H9 (cell line): ENCODE data around the gene STH. TPM values are rescaled to one million over a fixed set of nuclear protein-coding genes. Genes with fewer than 3 reads are reported as not detected.

Source experiments
- DNase-seq: peaks from one replicate; pipeline ENCODE4 v3.0.0-alpha.2; 2017
- H2AFZ ChIP-seq: one replicate; pipeline ENCODE4 v1.6.1; 2013; ENCODE audit warnings: mild to moderate bottlenecking, low read length, control low read depth, moderate library complexity
- H2AK5ac ChIP-seq: 2 replicates; pipeline ENCODE4 v1.6.1; 2013; ENCODE audit warnings: low read length, control low read depth, mixed read lengths; ENCODE audit not compliant: insufficient read length
- H2BK120ac ChIP-seq: one replicate; pipeline ENCODE4 v1.6.1; 2013; ENCODE audit warnings: low read depth, mild to moderate bottlenecking, low read length, control low read depth, inconsistent platforms; ENCODE audit not compliant: poor library complexity, severe bottlenecking
- H2BK12ac ChIP-seq: 2 replicates; pipeline ENCODE4 v1.6.1; 2013; ENCODE audit warnings: low read length, control low read depth, mixed read lengths, low read depth; ENCODE audit not compliant: insufficient read length
- H2BK15ac ChIP-seq: 2 replicates; pipeline ENCODE4 v1.6.1; 2013; ENCODE audit warnings: low read depth, low read length, control low read depth
- H2BK20ac ChIP-seq: one replicate; pipeline ENCODE4 v1.6.1; 2013; ENCODE audit warnings: low read depth, mild to moderate bottlenecking, low read length, control low read depth, inconsistent platforms; ENCODE audit not compliant: poor library complexity, severe bottlenecking
- H2BK5ac ChIP-seq: 2 replicates; pipeline ENCODE4 v1.6.1; 2013; ENCODE audit warnings: low read length, control low read depth, mixed read lengths; ENCODE audit not compliant: insufficient read length
- H3K14ac ChIP-seq: 2 replicates; pipeline ENCODE4 v1.6.1; 2013; ENCODE audit warnings: low read length, control low read depth; ENCODE audit not compliant: insufficient read depth
- H3K18ac ChIP-seq: 2 replicates; pipeline ENCODE4 v1.6.1; 2013; ENCODE audit warnings: low read depth, mild to moderate bottlenecking, mixed read lengths, low read length, control low read depth; ENCODE audit not compliant: insufficient read length
- H3K23ac ChIP-seq: 2 replicates; pipeline ENCODE4 v1.6.1; 2013; ENCODE audit warnings: low read length, control low read depth, mixed read lengths, low read depth; ENCODE audit not compliant: insufficient read length
- H3K23me2 ChIP-seq: 2 replicates; pipeline ENCODE4 v1.6.1; 2013; ENCODE audit warnings: low read depth, mild to moderate bottlenecking, mixed read lengths, low read length, control low read depth; ENCODE audit not compliant: insufficient read length, poor library complexity, severe bottlenecking
- H3K27ac ChIP-seq: 2 replicates; pipeline ENCODE4 v1.5.1; 2013; ENCODE audit warnings: low read length, control low read depth, mixed read lengths, low read depth; ENCODE audit not compliant: insufficient read length
- H3K27me3 ChIP-seq: 2 replicates; pipeline ENCODE4 v1.6.1; 2013; ENCODE audit warnings: low read length, control low read depth, inconsistent platforms; ENCODE audit not compliant: insufficient read depth
- H3K4ac ChIP-seq: 2 replicates; pipeline ENCODE4 v1.6.1; 2013; ENCODE audit warnings: low read depth, mild to moderate bottlenecking, control low read depth, inconsistent platforms, low read length, moderate library complexity
- H3K4me1 ChIP-seq: 2 replicates; pipeline ENCODE4 v1.6.1; 2013; ENCODE audit warnings: low read length, control low read depth, inconsistent platforms; ENCODE audit not compliant: insufficient read depth
- H3K4me2 ChIP-seq: 2 replicates; pipeline ENCODE4 v1.6.1; 2013; ENCODE audit warnings: low read length, control low read depth, mixed read lengths; ENCODE audit not compliant: insufficient read length, insufficient read depth
- H3K56ac ChIP-seq: 2 replicates; pipeline ENCODE4 v1.6.1; 2013; ENCODE audit warnings: low read depth, mild to moderate bottlenecking, mixed read lengths, low read length, control low read depth; ENCODE audit not compliant: insufficient read length
- H3K79me1 ChIP-seq: 2 replicates; pipeline ENCODE4 v1.6.1; 2013; ENCODE audit warnings: low read depth, mild to moderate bottlenecking, moderate library complexity, low read length, control low read depth, inconsistent platforms; ENCODE audit not compliant: insufficient read depth, poor library complexity, severe bottlenecking
- H3K79me2 ChIP-seq: 2 replicates; pipeline ENCODE4 v1.6.1; 2013; ENCODE audit warnings: low read length, control low read depth, inconsistent platforms; ENCODE audit not compliant: insufficient read depth
- H3K9ac ChIP-seq: 2 replicates; pipeline ENCODE4 v1.6.1; 2013; ENCODE audit warnings: low read length, control low read depth, mixed read lengths; ENCODE audit not compliant: insufficient read length; ENCODE audit errors: extremely low read depth
- H3K9me3 ChIP-seq: one replicate; pipeline ENCODE4 v1.6.1; 2013; ENCODE audit warnings: low read depth, low read length, inconsistent platforms; ENCODE audit not compliant: control insufficient read depth
- H3T11ph ChIP-seq: one replicate; pipeline ENCODE4 v1.6.1; 2013; ENCODE audit warnings: mild to moderate bottlenecking, low read length, control low read depth, inconsistent platforms
- H4K20me1 ChIP-seq: one replicate; pipeline ENCODE4 v1.6.1; 2013; ENCODE audit not compliant: control insufficient read depth, insufficient read length, insufficient read depth
- H4K5ac ChIP-seq: 2 replicates; pipeline ENCODE4 v1.6.1; 2013; ENCODE audit warnings: low read depth, mild to moderate bottlenecking, mixed read lengths, low read length, control low read depth; ENCODE audit not compliant: insufficient read length
- H4K8ac ChIP-seq: replicated peaks from 2 replicates; pipeline ENCODE4 v1.6.1; 2013; ENCODE audit warnings: low read length, control low read depth, mixed read lengths, low read depth; ENCODE audit not compliant: insufficient read length
- H4K91ac ChIP-seq: 2 replicates; pipeline ENCODE4 v1.6.1; 2013; ENCODE audit warnings: low read depth, mild to moderate bottlenecking, moderate library complexity, mixed read lengths, low read length, control low read depth; ENCODE audit not compliant: insufficient read length
- H3K27ac Mint-ChIP-seq, 3 experiments: 2 replicates in 2 of 3; 3 replicates in 1 of 3; pipeline ENCODE4 v1.8.0; 2020 to 2021; ENCODE audit warnings: mixed read lengths in 3 of 3, mild to moderate bottlenecking in 1 of 3, moderate library complexity in 1 of 3
- H3K27me3 Mint-ChIP-seq: 2 replicates; pipeline ENCODE4 v1.8.0; 2021; ENCODE audit warnings: low read depth, mild to moderate bottlenecking, moderate library complexity, mixed read lengths
- H3K36me3 Mint-ChIP-seq, 3 experiments: 2 replicates in 2 of 3; 3 replicates in 1 of 3; pipeline ENCODE4 v1.8.0; 2020 to 2021; ENCODE audit warnings: low read depth in 3 of 3, mixed read lengths in 3 of 3; ENCODE audit not compliant: insufficient read depth in 1 of 3
- H3K4me1 Mint-ChIP-seq, 2 experiments: 2 replicates each; pipeline ENCODE4 v1.8.0; 2020; ENCODE audit warnings: mixed read lengths in 2 of 2
- H3K4me3 Mint-ChIP-seq, 2 experiments: 2 replicates in 1 of 2; 3 replicates in 1 of 2; pipeline ENCODE4 v1.8.0; 2020 to 2021; ENCODE audit warnings: mild to moderate bottlenecking in 2 of 2, mixed read lengths in 2 of 2, moderate library complexity in 1 of 2
- H3K9me3 Mint-ChIP-seq, 2 experiments: 2 replicates in 1 of 2; 3 replicates in 1 of 2; pipeline ENCODE4 v1.8.0; 2020; ENCODE audit warnings: mild to moderate bottlenecking in 2 of 2, mixed read lengths in 2 of 2, moderate library complexity in 1 of 2
- CTCF ChIP-seq: fragments of 200-600 bp; sonication (generic); conservative IDR thresholded peaks from 3 replicates; pipeline ENCODE4 v1.8.0; 2021; ENCODE audit warnings: antibody characterized with exemption, mild to moderate bottlenecking
- WGBS: extraction: QIAGEN DNeasy Blood & Tissue Kit; methylation state at CpG from one replicate; pipeline ENCODE4 v1.1.7; 2013; ENCODE audit warnings: missing lambda C conversion rate, low lambda C conversion rate, mixed read lengths; ENCODE audit not compliant: insufficient read length; ENCODE audit errors: extremely low coverage; 5-methylcytosine and 5-hydroxymethylcytosine counted together
- total RNA-seq: library from RNA; stranded (reverse); gene quantifications from 2 replicates; pipeline ENCODE4 v1.2.1, GENCODE V29; 2021

Gene STH
- total RNA-seq, 1 experiment from 2014 or later, result not detected

- Histone ChIP-seq H4K91ac (no peak overlapping the region), H3K27me3 (no peaks in the 10 kb centered on the region), H3K23ac (no peak overlapping the region), H3K9me3 (no peaks in the 10 kb centered on the region), H4K20me1 (no peaks in the 10 kb centered on the region), H3K56ac (no peak overlapping the region), H2BK20ac (no peak overlapping the region), H3K18ac (no peak overlapping the region), H3K9ac (no peak overlapping the region), H3K27ac (no peak overlapping the region), H3K79me1 (no peaks in the 10 kb centered on the region), H2BK12ac (no peak overlapping the region), H2BK15ac (no peak overlapping the region), H3K79me2 (no peaks in the 10 kb centered on the region), H3K23me2 (no peaks in the 10 kb centered on the region), H3T11ph (no peak overlapping the region), H3K14ac (no peak overlapping the region), H3K4me2 (no peak overlapping the region), H4K8ac (no peak overlapping the region), H3K4ac (no peak overlapping the region), H3K4me1 (no peaks in the 10 kb centered on the region), H2AK5ac (no peak overlapping the region), H2BK120ac (no peak overlapping the region), H2BK5ac (no peak overlapping the region), H4K5ac (no peak overlapping the region), H2AFZ (no peak overlapping the region)
- Mint-ChIP-seq H3K9me3 (no peaks in the 10 kb centered on the region), H3K36me3 (peaks cover 50 to 93% (median 87%) of the 10 kb centered on the region in 3 experiments), H3K27me3 (peaks cover 2% of the 10 kb centered on the region; the same call in 1 of the 2 replicates), H3K27ac (no peak overlapping the region), H3K4me1 (peaks cover 16 to 20% of the 10 kb centered on the region in 2 experiments), H3K4me3 (no peak overlapping the region)
- DNase-seq, result no peak
- TF ChIP-seq CTCF, result no peak
- WGBS, result no CpG with 5 or more reads among the region's 3 CpGs
Observed at GRCh38 chr17:46033392-46033791, 34.3 kb downstream of the STH start.
